ENCODE measurements around the gene PRKN. TPM values are rescaled to one million over a fixed set of nuclear protein-coding genes. Genes with fewer than 3 reads are reported as not detected.

PRKN gene
- total RNA-seq, 2 donors from 2014 or later, result 8.3 to 8.4 TPM

DNA sequence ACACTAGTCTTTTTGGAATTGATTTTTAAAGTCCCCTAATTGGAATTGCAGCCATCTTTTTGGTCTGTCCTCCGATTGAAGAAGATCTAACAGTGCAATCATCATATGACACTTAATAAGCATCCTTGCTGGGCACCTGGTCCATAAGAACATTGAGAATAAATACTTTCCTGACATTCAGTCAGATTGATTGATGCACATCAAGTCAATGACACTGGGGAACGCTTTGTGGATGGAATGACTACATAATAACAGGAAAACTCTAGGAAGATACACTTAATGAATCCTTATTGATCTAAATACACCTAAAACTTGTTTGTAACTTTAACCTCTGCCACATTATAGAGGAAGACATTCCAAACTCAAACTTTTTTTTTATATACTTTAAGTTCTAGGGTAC, 255.7 kb downstream of the PRKN start:
- Mint-ChIP-seq H3K4me3 (no peak overlapping the region), H3K27me3 (no peaks in the 10 kb centered on the region), H3K36me3 (ENCODE audit: low read depth) (no peaks in the 10 kb centered on the region), H3K27ac (no peak overlapping the region), H3K4me1 (no peaks in the 10 kb centered on the region)
- DNase-seq (no peak), ATAC-seq (no peak)
- no peaks in the 10 kb centered on the region for H3K9me3 ChIP-seq (ENCODE audit: control insufficient read depth, low read length, poor library complexity, severe bottlenecking)

- H3K4me1 Mint-ChIP-seq, result no peaks in the 10 kb centered on the region
- no peak overlapping the region for H3K4me3 Mint-ChIP-seq
- H3K36me3 Mint-ChIP-seq (ENCODE audit: low read depth), result no peaks in the 10 kb centered on the region
These were observed 259.2 kb downstream of the PRKN start for GRCh38 chr6:162468326-162468725.

GRCh38 chr6:162467679-162468078, 259.9 kb downstream of the PRKN start:
- ATAC-seq (no peak), DNase-seq (no peak)
- Mint-ChIP-seq H3K36me3 (ENCODE audit: low read depth) (no peaks in the 10 kb centered on the region), H3K4me3 (no peak overlapping the region), H3K4me1 (no peaks in the 10 kb centered on the region), H3K27me3 (no peaks in the 10 kb centered on the region), H3K27ac (no peak overlapping the region)
- H3K9me3 ChIP-seq (ENCODE audit: control insufficient read depth, low read length, poor library complexity, severe bottlenecking), result no peaks in the 10 kb centered on the region

More at GRCh38 chr6:162468326-162468725, 259.2 kb downstream of the PRKN start:
- DNase-seq (no peak), ATAC-seq (no peak)
- H3K27me3 Mint-ChIP-seq, result no peaks in the 10 kb centered on the region
- H3K27ac Mint-ChIP-seq, result no peak overlapping the region
- H3K9me3 ChIP-seq (ENCODE audit: control insufficient read depth, low read length, poor library complexity, severe bottlenecking), result no peaks in the 10 kb centered on the region

GRCh38 chr6:162463576-162463975, 264.0 kb downstream of the PRKN start:
- no peaks in the 10 kb centered on the region for H3K27me3 Mint-ChIP-seq
- ATAC-seq, result no peak
- no peaks in the 10 kb centered on the region for H3K36me3 Mint-ChIP-seq (ENCODE audit: low read depth)
- DNase-seq, result no peak
- no peaks in the 10 kb centered on the region for H3K4me1 Mint-ChIP-seq
- no peak overlapping the region for H3K4me3 Mint-ChIP-seq
- no peaks in the 10 kb centered on the region for H3K9me3 ChIP-seq (ENCODE audit: control insufficient read depth, low read length, poor library complexity, severe bottlenecking)
- no peak overlapping the region for H3K27ac Mint-ChIP-seq

GRCh38 chr6:162459985-162460384, 267.6 kb downstream of the PRKN start:
- DNase-seq (no peak), ATAC-seq (no peak)
- Mint-ChIP-seq H3K4me3 (no peak overlapping the region), H3K27ac (no peak overlapping the region), H3K4me1 (no peaks in the 10 kb centered on the region), H3K27me3 (no peaks in the 10 kb centered on the region), H3K36me3 (ENCODE audit: low read depth) (no peaks in the 10 kb centered on the region)
- H3K9me3 ChIP-seq (ENCODE audit: control insufficient read depth, low read length, poor library complexity, severe bottlenecking), result no peaks in the 10 kb centered on the region

DNA sequence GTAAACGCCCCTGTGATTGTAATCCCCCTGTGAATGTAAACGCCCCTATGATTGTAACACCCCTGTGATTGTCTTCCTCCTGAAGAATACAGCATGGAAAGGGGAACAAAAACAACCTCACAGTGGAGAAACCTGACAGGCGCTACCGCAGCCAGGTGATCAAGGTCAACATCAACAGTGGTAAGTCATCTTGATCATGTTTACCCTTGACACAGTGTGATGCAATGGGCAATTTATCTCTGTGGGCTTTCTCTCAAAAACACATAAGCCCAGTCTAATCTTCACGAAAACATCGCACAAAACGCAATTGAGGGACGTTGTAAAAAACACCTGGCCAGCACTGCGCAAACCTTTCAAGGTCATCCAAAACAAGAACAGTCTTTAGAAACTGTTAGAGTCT, 277.2 kb downstream of the PRKN start:
- Mint-ChIP-seq H3K4me1 (no peaks in the 10 kb centered on the region), H3K27ac (no peak overlapping the region), H3K4me3 (no peak overlapping the region), H3K36me3 (ENCODE audit: low read depth) (no peaks in the 10 kb centered on the region), H3K27me3 (no peaks in the 10 kb centered on the region)
- H3K9me3 ChIP-seq (ENCODE audit: control insufficient read depth, low read length, poor library complexity, severe bottlenecking), result peaks cover 2% of the 10 kb centered on the region
- ATAC-seq (no peak), DNase-seq (no peak)

GRCh38 chr6:162448294-162448693, 279.3 kb downstream of the PRKN start:
- Mint-ChIP-seq H3K36me3 (ENCODE audit: low read depth) (no peaks in the 10 kb centered on the region), H3K4me3 (no peak overlapping the region), H3K27ac (no peak overlapping the region), H3K27me3 (no peaks in the 10 kb centered on the region), H3K4me1 (no peaks in the 10 kb centered on the region)
- peaks cover 2% of the 10 kb centered on the region for H3K9me3 ChIP-seq (ENCODE audit: control insufficient read depth, low read length, poor library complexity, severe bottlenecking)
- ATAC-seq (no peak), DNase-seq (no peak)

GRCh38 chr6:162443101-162443500, 284.5 kb downstream of the PRKN start:
- DNase-seq, result no peak
- no peak overlapping the region for H3K4me3 Mint-ChIP-seq
- H3K9me3 ChIP-seq (ENCODE audit: control insufficient read depth, low read length, poor library complexity, severe bottlenecking), result no peaks in the 10 kb centered on the region
- no peaks in the 10 kb centered on the region for H3K36me3 Mint-ChIP-seq (ENCODE audit: low read depth)
- ATAC-seq, result no peak
- H3K27ac Mint-ChIP-seq, result no peak overlapping the region
- H3K27me3 Mint-ChIP-seq, result no peaks in the 10 kb centered on the region
- no peaks in the 10 kb centered on the region for H3K4me1 Mint-ChIP-seq

DNA sequence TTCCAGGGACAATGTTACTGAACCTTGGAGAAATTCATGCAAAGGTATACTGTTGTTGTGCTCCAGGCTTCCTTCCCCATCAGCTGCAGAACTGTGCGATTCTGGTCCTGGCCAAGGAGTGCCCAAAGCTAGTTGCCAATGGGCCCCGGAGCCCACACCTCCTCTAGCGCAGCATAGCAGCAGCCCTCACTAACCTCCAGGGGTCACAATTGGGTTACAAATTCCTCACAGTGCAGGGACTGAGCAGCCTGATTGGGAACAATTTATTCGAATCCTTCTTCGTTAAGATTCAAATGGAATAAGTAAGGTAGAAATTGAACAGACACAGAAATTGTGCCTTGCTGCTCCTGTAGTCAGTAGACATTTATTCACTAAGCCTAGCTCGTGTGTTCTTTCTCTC, 284.9 kb downstream of the PRKN start:
- Mint-ChIP-seq H3K4me1 (no peaks in the 10 kb centered on the region), H3K27me3 (no peaks in the 10 kb centered on the region), H3K27ac (no peak overlapping the region), H3K4me3 (no peak overlapping the region), H3K36me3 (ENCODE audit: low read depth) (no peaks in the 10 kb centered on the region)
- ATAC-seq (no peak), DNase-seq (no peak)
- no peaks in the 10 kb centered on the region for H3K9me3 ChIP-seq (ENCODE audit: control insufficient read depth, low read length, poor library complexity, severe bottlenecking)

DNA sequence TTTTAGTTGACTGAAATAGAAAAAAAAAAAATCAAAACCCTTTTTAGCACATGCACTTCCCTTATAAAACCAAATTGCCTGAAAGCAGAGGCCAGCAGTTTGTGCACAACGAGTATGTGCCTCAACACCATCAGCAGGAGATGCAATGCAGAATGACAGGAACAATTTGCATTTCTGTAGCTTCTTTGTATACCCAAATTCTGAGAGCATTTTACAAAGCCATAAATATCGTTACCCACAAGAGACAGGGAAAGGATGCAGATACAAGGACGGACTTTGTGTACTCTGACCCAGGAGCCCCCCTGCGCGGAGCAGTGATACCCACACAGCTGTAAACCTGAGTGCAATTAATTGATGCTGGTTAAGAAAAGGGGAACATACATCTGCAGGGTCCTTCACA, 285.6 kb downstream of the PRKN start:
- no peaks in the 10 kb centered on the region for H3K9me3 ChIP-seq (ENCODE audit: control insufficient read depth, low read length, poor library complexity, severe bottlenecking)
- Mint-ChIP-seq H3K4me1 (no peaks in the 10 kb centered on the region), H3K27ac (no peak overlapping the region), H3K27me3 (no peaks in the 10 kb centered on the region), H3K4me3 (no peak overlapping the region), H3K36me3 (ENCODE audit: low read depth) (no peaks in the 10 kb centered on the region)
- ATAC-seq, result no peak
- no peak for DNase-seq

DNA sequence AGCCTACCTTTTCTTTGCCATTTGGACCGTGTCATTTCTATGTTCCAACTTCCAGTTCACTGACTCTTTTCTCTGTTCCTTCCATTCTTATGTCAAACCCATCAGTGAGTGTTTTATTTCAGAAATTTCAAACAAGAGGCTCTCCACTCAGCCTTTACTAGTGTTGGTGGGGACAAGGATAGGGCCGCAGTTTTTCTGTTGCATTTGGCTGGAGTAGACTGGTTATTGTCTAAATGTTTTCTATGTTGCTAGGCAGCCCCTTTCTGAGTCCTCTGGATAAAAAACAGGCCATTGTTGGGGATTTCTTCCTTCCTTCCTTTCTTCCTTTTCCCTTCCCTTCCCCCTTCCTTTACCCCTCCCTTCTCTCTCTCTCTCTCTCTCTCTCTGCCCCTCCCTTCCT, 288.6 kb downstream of the PRKN start:
- ATAC-seq, result no peak

DNA sequence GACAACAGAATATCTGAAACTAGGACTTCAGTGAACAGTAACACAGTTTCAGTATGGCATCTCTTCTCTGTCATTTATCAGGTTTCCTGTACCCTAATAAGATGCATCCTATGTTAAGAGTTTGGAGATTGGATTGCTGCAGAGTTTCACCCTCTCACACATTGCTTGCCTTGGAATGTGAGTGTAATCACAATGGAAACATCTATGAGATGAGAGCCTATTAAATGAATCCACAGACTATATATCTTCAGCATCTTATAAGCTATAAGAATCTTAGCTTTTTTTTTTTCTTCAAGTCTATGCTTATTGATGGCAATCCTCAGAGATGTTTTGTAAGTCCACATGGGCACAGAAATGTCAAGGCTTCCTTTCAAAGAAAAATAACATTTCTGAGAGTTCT, 292.5 kb downstream of the PRKN start:
- no peak for ATAC-seq
- no peaks in the 10 kb centered on the region for H3K9me3 ChIP-seq (ENCODE audit: control insufficient read depth, low read length, poor library complexity, severe bottlenecking)
- DNase-seq, result no peak
- Mint-ChIP-seq H3K27ac (no peak overlapping the region), H3K27me3 (no peaks in the 10 kb centered on the region), H3K4me1 (no peaks in the 10 kb centered on the region), H3K36me3 (ENCODE audit: low read depth) (no peaks in the 10 kb centered on the region), H3K4me3 (no peak overlapping the region)

More for the DNA sequence above, 288.6 kb downstream of the PRKN start:
- Mint-ChIP-seq H3K36me3 (ENCODE audit: low read depth) (no peaks in the 10 kb centered on the region), H3K4me1 (no peaks in the 10 kb centered on the region), H3K4me3 (no peak overlapping the region), H3K27me3 (no peaks in the 10 kb centered on the region), H3K27ac (no peak overlapping the region)
- no peaks in the 10 kb centered on the region for H3K9me3 ChIP-seq (ENCODE audit: control insufficient read depth, low read length, poor library complexity, severe bottlenecking)
- DNase-seq, result no peak

- DNase-seq (no peak), ATAC-seq (no peak)
- no peaks in the 10 kb centered on the region for H3K9me3 ChIP-seq (ENCODE audit: control insufficient read depth, low read length, poor library complexity, severe bottlenecking)
- no peak overlapping the region for H3K27ac Mint-ChIP-seq
- no peaks in the 10 kb centered on the region for H3K4me1 Mint-ChIP-seq
- H3K27me3 Mint-ChIP-seq, result no peaks in the 10 kb centered on the region
- no peak overlapping the region for H3K4me3 Mint-ChIP-seq
- H3K36me3 Mint-ChIP-seq (ENCODE audit: low read depth), result no peaks in the 10 kb centered on the region
These were observed 306.6 kb downstream of the PRKN start for GRCh38 chr6:162421004-162421403.

DNA sequence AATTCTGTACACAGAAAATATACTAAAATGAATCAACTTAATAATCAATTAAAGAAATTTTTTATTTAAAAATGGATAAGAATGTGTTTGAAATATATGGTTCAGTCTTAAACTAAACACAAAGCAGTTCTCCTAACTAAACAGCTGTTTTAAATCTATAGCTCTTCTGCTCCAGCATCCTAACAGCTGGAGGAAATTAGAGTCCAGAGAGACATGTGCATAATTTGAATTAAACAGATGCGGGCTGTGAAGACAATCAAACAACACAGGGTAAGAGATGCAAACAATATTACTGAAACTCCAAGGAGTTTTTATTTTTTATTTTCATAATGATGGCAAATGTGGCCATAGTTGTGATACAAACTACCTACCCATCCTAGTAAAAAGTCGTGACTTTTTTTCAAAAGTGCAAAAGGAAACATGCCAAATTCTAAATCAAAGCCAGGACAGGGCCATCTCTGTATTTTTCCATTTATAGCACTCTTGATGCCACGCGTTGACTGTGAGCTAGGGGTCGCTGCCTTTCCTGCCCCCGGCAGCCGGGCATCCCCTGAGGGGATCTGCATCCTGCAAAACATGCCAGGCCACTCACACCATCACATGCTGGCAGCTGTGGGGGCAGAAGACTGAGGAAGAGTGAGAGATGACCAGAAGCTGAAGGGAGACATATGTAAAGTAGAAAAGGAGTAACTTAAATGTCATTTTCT, 310.6 kb downstream of the PRKN start:
- DNase-seq, result no peak
- H3K36me3 Mint-ChIP-seq (ENCODE audit: low read depth), result no peaks in the 10 kb centered on the region
- H3K27me3 Mint-ChIP-seq, result no peaks in the 10 kb centered on the region
- no peaks in the 10 kb centered on the region for H3K4me1 Mint-ChIP-seq
- H3K27ac Mint-ChIP-seq, result no peak overlapping the region
- no peak for ATAC-seq
- H3K4me3 Mint-ChIP-seq, result no peak overlapping the region
- no peaks in the 10 kb centered on the region for H3K9me3 ChIP-seq (ENCODE audit: control insufficient read depth, low read length, poor library complexity, severe bottlenecking)

Measured in T-helper 17 cell (primary cell).